Cardiac muscle cell (in vitro differentiated cells and primary cell): ENCODE measurements around the gene TBX5. TPM values are rescaled to one million over a fixed set of nuclear protein-coding genes. Genes with fewer than 3 reads are reported as not detected.
A peak's percentile ranks its signal among the peaks of the same experiment; 100 is the strongest.

Experiments used
- DNase-seq, 2 donors: peaks; one replicate each; pipeline versions ENCODE4 v3.0.0 to v3.0.0-alpha.2; 2010 to 2017; ENCODE audit warnings: low read depth in 1 of 2, low spot score in 1 of 2
- H3K27ac ChIP-seq: fragments of 200-600 bp; sonication (generic); 2 replicates; pipeline ENCODE4 v1.5.1; 2016
- H3K27me3 ChIP-seq: fragments of 200-600 bp; sonication (generic); 2 replicates; pipeline ENCODE4 v1.6.0; 2016; ENCODE audit warnings: control low read depth
- H3K36me3 ChIP-seq: fragments of 200-600 bp; sonication (generic); 2 replicates; pipeline ENCODE4 v1.5.1; 2016; ENCODE audit warnings: control low read depth
- H3K4me1 ChIP-seq: fragments of 200-600 bp; sonication (generic); 2 replicates; pipeline ENCODE4 v1.8.1; 2017; ENCODE audit warnings: low read depth, mild to moderate bottlenecking, mixed run types
- H3K4me3 ChIP-seq: fragments of 200-600 bp; sonication (generic); 2 replicates; pipeline ENCODE4 v1.5.1; 2016; ENCODE audit warnings: mild to moderate bottlenecking
- H3K9me3 ChIP-seq: fragments of 200-600 bp; sonication (generic); 2 replicates; pipeline ENCODE4 v1.5.1; 2017; ENCODE audit warnings: low read depth, mild to moderate bottlenecking, control low read depth
- polyA plus RNA-seq: library from polyadenylated mRNA; unstranded; fragments of >200 nt; fragmentation: Nextera tagmentation; extraction: Ambion mirVana; gene quantifications from 2 replicates; pipeline ENCODE4 v1.2.1, GENCODE V29; 2016
- total RNA-seq: library from RNA; depleted of rRNA; stranded (reverse); fragments of >200 nt; gene quantifications from 2 replicates; pipeline ENCODE4 v1.2.3, GENCODE V29; 2016
- TF ChIP-seq, protein P1 (sequence below): IDR thresholded peaks from 2 replicates; pipeline ENCODE4 v1.5.1; 2012; ENCODE audit warnings: low read depth, mild to moderate bottlenecking, low read length

TBX5 gene
- total and polyA plus RNA-seq, 2 experiments from 2014 or later = 83.3 to 109 TPM

- H3K4me3 ChIP-seq = no peak overlapping the region
- TF ChIP-seq, protein P1, sequence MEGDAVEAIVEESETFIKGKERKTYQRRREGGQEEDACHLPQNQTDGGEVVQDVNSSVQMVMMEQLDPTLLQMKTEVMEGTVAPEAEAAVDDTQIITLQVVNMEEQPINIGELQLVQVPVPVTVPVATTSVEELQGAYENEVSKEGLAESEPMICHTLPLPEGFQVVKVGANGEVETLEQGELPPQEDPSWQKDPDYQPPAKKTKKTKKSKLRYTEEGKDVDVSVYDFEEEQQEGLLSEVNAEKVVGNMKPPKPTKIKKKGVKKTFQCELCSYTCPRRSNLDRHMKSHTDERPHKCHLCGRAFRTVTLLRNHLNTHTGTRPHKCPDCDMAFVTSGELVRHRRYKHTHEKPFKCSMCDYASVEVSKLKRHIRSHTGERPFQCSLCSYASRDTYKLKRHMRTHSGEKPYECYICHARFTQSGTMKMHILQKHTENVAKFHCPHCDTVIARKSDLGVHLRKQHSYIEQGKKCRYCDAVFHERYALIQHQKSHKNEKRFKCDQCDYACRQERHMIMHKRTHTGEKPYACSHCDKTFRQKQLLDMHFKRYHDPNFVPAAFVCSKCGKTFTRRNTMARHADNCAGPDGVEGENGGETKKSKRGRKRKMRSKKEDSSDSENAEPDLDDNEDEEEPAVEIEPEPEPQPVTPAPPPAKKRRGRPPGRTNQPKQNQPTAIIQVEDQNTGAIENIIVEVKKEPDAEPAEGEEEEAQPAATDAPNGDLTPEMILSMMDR = no peak
- peak overlapping the region; percentile 95 for H3K27ac ChIP-seq
- peak in 1 of 2 donors; percentile 82 for DNase-seq
- H3K4me1 ChIP-seq = peaks cover 48% of the 10 kb centered on the region
- no peaks in the 10 kb centered on the region for H3K36me3 ChIP-seq
- H3K27me3 ChIP-seq = peaks cover 72% of the 10 kb centered on the region
- H3K9me3 ChIP-seq = no peaks in the 10 kb centered on the region
Measured at GRCh38 chr12:114415525-114415868, 9.6 kb upstream of the TBX5 start.

- H3K27me3 ChIP-seq = peaks cover 75% of the 10 kb centered on the region
- DNase-seq = no peak
- TF ChIP-seq, protein P1 = no peak
- H3K27ac ChIP-seq = peak overlapping the region; percentile 95
- peaks cover 48% of the 10 kb centered on the region for H3K4me1 ChIP-seq
- H3K36me3 ChIP-seq = no peaks in the 10 kb centered on the region
- H3K9me3 ChIP-seq = no peaks in the 10 kb centered on the region
- no peak overlapping the region for H3K4me3 ChIP-seq
Measured at GRCh38 chr12:114414866-114415524, 9.1 kb upstream of the TBX5 start.

DNA sequence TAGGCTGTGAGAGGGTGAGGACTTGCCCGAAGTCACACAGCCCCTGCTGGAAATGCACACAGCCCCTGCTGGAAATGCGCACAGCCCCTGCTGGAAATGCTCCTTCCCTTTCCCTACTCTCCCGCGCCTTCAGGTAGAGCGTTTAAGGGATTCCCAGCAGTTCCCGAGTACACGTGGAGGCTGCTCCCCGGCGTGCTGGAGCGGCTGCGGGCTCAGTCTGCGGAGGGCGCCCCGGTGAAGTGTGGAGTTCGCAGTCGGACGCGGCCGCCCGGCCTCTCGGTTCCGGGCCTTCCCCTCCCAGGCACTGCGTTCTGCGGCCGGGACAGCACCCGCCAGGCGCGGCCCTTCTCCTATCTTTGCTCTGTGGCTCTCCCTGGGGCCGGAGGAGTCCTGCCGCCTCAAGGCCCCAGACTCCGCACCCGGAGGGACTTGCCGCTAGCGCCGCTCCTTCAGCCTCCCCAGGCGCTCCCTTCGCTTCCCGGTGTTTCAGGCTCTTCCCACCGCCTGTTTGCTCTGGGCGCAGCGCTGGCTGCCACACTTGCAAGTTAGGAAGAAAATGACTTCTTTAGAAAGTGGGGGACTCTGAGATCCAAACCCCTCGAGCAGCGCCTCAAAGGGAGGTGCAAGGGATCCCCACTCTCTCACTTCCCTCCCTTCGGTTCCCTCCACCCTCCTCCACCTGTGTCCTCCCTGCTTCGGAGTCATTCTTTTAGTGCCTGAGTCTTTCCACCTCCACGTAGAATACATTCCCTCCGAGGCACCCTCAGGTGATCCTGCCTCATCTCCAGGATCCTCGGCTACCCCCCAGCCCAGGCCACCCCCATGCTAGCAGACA lies 8.3 kb upstream of the TBX5 start:
- DNase-seq = peak in 1 of 2 donors; percentile 56
- H3K9me3 ChIP-seq = no peaks in the 10 kb centered on the region
- peaks cover 40% of the 10 kb centered on the region for H3K4me1 ChIP-seq
- no peaks in the 10 kb centered on the region for H3K36me3 ChIP-seq
- peak overlapping the region; percentile 95 for H3K27ac ChIP-seq
- TF ChIP-seq, protein P1 = no peak
- peaks cover 82% of the 10 kb centered on the region for H3K27me3 ChIP-seq
- no peak overlapping the region for H3K4me3 ChIP-seq

DNA sequence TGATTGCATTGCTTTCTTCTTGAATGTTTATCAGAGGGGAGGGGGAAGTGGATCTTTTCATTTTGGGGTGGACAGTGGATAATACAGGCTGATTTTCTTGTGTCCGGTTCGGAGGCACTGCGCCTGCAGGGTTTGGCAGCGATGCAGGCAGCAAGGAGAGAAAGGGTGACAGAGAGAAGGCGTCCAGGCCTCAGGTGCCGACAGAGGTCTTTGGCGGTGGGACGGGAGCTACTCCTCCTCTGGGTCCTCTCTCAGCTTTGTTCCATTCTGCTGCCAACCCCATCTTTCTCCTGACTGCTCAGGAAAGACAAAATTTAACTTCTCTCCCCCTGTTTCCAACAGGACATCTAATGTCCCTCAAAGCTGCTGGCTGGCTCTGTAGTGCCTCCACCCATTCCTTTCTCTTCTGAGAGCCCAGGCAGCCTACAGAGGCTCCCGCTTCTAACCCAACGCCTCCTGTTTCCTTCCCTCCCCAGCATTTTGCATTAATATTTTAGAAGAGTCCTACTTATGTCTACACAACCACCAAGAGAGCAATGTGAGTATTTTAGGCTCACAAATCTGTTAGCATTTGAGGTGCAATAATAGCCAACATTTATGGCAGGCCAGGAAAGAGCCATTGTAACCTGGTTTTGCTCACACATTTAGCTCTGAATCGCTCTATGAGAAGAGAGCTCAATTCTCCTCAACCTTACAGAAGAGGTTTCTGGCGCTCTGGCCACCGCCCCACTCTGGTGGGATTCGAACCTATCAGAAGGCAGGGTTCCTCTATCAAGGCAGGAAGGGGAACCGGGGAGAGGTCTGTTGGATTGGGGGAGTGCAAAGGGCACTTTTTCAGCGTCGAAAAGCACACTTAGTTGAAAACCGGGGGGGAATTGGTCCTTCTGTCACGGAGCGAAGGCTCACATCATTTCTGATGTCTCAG lies 7.1 kb upstream of the TBX5 start:
- Histone ChIP-seq H3K9me3 (no peaks in the 10 kb centered on the region), H3K4me1 (peaks cover 43% of the 10 kb centered on the region), H3K36me3 (no peaks in the 10 kb centered on the region), H3K27ac (no peak overlapping the region), H3K27me3 (peaks cover 93% of the 10 kb centered on the region), H3K4me3 (no peak overlapping the region)
- TF ChIP-seq, protein P1 = no peak
- DNase-seq = no peak

DNA sequence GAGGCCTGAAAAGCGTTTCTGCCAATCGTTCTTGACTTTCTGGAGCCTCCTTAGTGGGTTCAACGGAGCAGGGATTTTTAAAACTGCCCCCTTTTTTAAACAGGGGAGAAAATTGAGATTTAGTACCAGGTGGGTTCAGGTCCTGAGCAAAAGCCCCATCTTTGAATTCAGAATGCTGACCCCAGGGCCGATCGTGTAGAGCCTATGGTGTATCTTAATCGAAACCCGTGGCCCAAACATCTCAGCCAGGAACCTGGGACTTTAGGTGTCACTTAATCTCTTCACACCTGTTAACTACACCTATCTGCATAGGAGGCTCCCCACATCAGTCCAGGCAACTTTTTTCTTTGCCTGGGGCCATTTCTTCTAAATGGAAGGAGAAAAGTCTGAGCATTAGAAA lies 6.4 kb upstream of the TBX5 start:
- Histone ChIP-seq H3K4me1 (peaks cover 48% of the 10 kb centered on the region), H3K27ac (no peak overlapping the region), H3K36me3 (no peaks in the 10 kb centered on the region), H3K27me3 (peaks cover 93% of the 10 kb centered on the region), H3K4me3 (no peak overlapping the region), H3K9me3 (no peaks in the 10 kb centered on the region)
- no peak for DNase-seq
- TF ChIP-seq, protein P1 = no peak
